Vagina (tissue), 2 donors: ENCODE measurements around the gene PBXIP1. TPM values are rescaled to one million over a fixed set of nuclear protein-coding genes. Genes with fewer than 3 reads are reported as not detected.

ENCODE experiments used
- DNase-seq, 2 donors: peaks; one replicate each; pipeline ENCODE4 v3.0.0-alpha.2; 2017; ENCODE audit errors: extremely low spot score in 2 of 2
- H3K27ac ChIP-seq: fragments of 200-600 bp; sonication (generic); one replicate; pipeline ENCODE4 v1.5.1; 2019
- H3K27me3 ChIP-seq: fragments of 200-600 bp; sonication (generic); one replicate; pipeline ENCODE4 v1.5.1; 2019
- H3K36me3 ChIP-seq, 2 donors: fragments of 200-600 bp; sonication (generic); one replicate each; pipeline ENCODE4 v1.5.1; 2017 to 2019
- H3K4me1 ChIP-seq: fragments of 200-600 bp; sonication (generic); one replicate; pipeline ENCODE4 v1.5.1; 2019
- H3K4me3 ChIP-seq, 2 donors: fragments of 200-600 bp; sonication (generic); 1 replicate in 1 of 2; 2 replicates in 1 of 2; pipeline ENCODE4 v1.5.1; 2016 to 2019
- H3K9me3 ChIP-seq: fragments of 200-600 bp; sonication (generic); one replicate; pipeline ENCODE4 v1.5.1; 2019
- POLR2A ChIP-seq, 2 donors: fragments of 450-650 bp; IDR thresholded peaks; one replicate each; pipeline ENCODE4 v1.6.1; 2017; ENCODE audit warnings: antibody characterized with exemption in 2 of 2, mild to moderate bottlenecking in 2 of 2, moderate library complexity in 2 of 2
- POLR2AphosphoS5 ChIP-seq, 2 donors: sonication (generic); formaldehyde crosslinking; IDR thresholded peaks; one replicate each; pipeline ENCODE4 v1.9.0; 2017; ENCODE audit warnings: antibody characterized with exemption in 2 of 2, mild to moderate bottlenecking in 2 of 2, low read depth in 1 of 2; ENCODE audit not compliant: insufficient read depth in 1 of 2
- intact Hi-C: fragments of 100-400 bp; cut with DNase I; formaldehyde crosslinking; loops from one replicate; pipeline ENCODE4 v1.15.1; 2023
- total RNA-seq: library from RNA; depleted of rRNA; stranded (reverse); fragments of >200 nt; gene quantifications from one replicate; pipeline ENCODE4 v1.2.3, GENCODE V29; 2016
- TF ChIP-seq, protein P1 (sequence below), 3 experiments: fragments of 450-650 bp in 2 of 3; fragments of 200-600 bp in 1 of 3; sonication (generic) in 1 of 3; IDR thresholded peaks; one replicate each; pipeline ENCODE4 v1.5.1; 2017 to 2019; ENCODE audit warnings: antibody characterized with exemption in 3 of 3, mild to moderate bottlenecking in 2 of 3, moderate library complexity in 2 of 3

Gene PBXIP1
- total RNA-seq, 1 donor from 2014 or later = 56.5 TPM

DNA sequence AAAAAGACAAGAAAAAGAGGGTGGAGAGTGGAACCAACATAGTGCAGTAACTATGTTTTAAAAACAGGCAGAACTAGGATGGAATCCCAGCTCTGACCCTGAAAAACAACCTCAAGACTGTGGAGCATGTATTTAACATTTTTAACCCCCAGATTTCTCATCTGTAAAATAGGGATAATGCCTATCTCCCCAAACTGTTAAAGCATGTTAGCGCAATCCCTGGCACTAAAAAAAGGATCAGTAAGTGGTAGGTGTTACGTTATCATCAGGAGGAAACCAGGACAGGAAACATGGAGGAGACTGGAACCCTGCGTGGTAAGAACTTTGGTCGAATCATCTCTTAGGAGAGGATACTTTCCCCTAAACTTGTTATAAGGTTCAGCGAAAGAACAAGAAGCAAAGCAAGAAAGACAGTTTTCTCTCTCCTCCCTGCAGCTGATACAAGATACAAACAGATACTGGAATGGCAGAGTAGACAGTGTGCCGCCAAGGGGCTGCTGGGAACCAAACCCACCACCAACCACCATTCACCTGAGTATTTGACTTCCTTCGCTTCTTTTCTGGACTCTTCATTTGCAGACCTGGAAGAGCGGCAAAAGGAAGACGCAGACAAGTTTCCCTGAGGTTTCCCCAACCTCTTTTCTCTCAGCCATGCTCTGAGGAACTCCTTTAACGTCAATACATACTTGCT is 4.7 kb upstream of the PBXIP1 start:
- Histone ChIP-seq H3K4me3 (peak overlapping the region; percentile 73 to 91), H3K27me3 (no peaks in the 10 kb centered on the region), H3K27ac (peak overlapping the region; percentile 97), H3K9me3 (no peaks in the 10 kb centered on the region), H3K36me3 (peaks cover 0 to 30% of the 10 kb centered on the region in 2 donors), H3K4me1 (peaks cover 49% of the 10 kb centered on the region)
- DNase-seq = no peak
- TF ChIP-seq, protein P1, sequence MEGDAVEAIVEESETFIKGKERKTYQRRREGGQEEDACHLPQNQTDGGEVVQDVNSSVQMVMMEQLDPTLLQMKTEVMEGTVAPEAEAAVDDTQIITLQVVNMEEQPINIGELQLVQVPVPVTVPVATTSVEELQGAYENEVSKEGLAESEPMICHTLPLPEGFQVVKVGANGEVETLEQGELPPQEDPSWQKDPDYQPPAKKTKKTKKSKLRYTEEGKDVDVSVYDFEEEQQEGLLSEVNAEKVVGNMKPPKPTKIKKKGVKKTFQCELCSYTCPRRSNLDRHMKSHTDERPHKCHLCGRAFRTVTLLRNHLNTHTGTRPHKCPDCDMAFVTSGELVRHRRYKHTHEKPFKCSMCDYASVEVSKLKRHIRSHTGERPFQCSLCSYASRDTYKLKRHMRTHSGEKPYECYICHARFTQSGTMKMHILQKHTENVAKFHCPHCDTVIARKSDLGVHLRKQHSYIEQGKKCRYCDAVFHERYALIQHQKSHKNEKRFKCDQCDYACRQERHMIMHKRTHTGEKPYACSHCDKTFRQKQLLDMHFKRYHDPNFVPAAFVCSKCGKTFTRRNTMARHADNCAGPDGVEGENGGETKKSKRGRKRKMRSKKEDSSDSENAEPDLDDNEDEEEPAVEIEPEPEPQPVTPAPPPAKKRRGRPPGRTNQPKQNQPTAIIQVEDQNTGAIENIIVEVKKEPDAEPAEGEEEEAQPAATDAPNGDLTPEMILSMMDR (IDR thresholded peaks at IDR 0.05) = no peak
- no peak for TF ChIP-seq POLR2A (IDR thresholded peaks at IDR 0.05)
- TF ChIP-seq POLR2AphosphoS5 (IDR thresholded peaks at IDR 0.05; ENCODE audit: insufficient read depth in 1 of 2, low read depth in 1 of 2) = no peak
- intact Hi-C loops = loop anchor here (5.0 to 10.0 kb wide), 2 partner anchors 57 to 104 kb away; partner anchors contain the start of gene EFNA4

DNA sequence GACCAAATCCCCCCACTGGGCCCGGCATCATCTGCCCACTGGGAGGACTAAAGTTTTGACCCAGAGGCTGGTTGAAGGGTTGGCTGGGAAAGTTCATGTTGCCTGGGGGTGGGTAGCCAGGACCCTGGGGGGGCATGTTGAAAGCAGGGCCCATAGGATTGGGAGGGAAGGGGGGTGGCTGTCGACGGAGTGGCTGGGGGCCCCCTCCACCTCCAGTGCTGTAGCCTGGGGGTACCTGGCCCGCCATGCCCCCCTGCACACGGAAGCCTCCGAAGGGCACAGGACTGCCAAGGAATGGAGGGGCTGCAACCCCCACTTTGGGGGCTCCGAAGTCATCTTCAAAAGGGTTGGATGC is 3.5 kb upstream of the PBXIP1 start:
- intact Hi-C loops = no loop called here
- Histone ChIP-seq H3K4me1 (peaks cover 61% of the 10 kb centered on the region), H3K9me3 (no peaks in the 10 kb centered on the region), H3K4me3 (no peak overlapping the region), H3K27ac (no peak overlapping the region), H3K36me3 (peaks cover 0 to 20% of the 10 kb centered on the region in 2 donors), H3K27me3 (no peaks in the 10 kb centered on the region)
- DNase-seq = no peak
- TF ChIP-seq POLR2A (IDR thresholded peaks at IDR 0.05) (no peak), POLR2AphosphoS5 (IDR thresholded peaks at IDR 0.05; ENCODE audit: insufficient read depth in 1 of 2, low read depth in 1 of 2) (no peak)
- TF ChIP-seq, protein P1 (IDR thresholded peaks at IDR 0.05) = no peak

DNA sequence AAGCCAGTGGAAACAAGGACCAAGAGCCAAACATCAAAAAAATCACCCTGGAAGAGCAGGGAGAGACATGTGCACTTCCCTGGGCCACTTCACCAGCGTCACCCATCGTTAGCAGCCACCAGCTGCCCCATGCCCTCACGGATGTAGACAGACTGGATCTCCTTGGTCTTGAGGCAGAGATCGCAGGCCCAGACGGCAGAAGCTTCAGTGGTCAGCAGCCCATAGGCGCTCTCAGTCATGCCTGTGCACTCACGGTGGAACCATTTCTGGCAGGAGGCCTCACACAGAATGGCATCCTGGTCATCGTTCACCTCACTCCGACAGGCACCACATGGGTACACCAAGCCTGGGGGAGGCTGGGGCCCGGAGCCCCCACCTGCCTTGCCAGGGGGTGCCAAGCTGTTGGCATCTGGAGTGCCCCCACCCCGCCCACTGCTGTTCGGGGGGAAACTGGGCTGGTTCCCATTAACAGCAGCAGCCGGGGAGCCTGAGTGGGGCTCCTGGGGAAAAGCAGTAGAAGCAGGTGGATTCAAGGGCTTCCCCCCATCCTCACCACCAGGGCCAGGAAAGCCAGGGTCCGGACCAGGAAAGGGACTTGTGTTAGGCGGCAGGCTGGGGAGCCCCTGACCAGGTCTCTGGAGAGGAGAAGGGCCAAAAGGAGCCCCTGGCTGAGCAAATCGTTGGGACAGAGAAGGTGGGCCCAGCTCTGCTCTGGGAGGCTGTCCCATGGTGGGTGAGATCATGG is 3.0 kb upstream of the PBXIP1 start:
- Histone ChIP-seq H3K27ac (no peak overlapping the region), H3K9me3 (no peaks in the 10 kb centered on the region), H3K4me3 (no peak overlapping the region), H3K36me3 (peaks cover 0 to 15% of the 10 kb centered on the region in 2 donors), H3K4me1 (peaks cover 67% of the 10 kb centered on the region), H3K27me3 (no peaks in the 10 kb centered on the region)
- intact Hi-C loops = no loop called here
- TF ChIP-seq, protein P1 (IDR thresholded peaks at IDR 0.05) = no peak
- no peak for TF ChIP-seq POLR2A (IDR thresholded peaks at IDR 0.05)
- no peak for TF ChIP-seq POLR2AphosphoS5 (IDR thresholded peaks at IDR 0.05; ENCODE audit: insufficient read depth in 1 of 2, low read depth in 1 of 2)
- no peak for DNase-seq

DNA sequence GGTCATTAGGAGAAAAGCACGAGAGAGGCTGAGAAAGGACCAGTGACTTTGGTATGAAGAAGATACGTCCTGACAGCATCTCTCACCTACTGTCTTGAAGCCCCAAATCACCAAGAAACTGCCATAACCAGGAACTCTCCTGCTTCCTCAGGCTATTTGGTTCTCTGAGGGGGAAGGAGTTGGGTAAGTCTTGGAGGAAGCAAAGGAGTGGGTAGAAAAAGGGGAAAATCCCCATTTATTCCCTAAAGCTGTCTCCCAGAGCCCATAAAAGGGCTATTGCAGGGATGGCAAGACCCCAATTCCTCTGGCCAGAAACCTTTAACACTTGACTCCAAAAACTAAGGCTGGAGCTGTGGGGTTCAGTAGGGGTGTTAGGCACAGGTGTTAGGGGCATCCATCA is 2.1 kb upstream of the PBXIP1 start:
- H3K9me3 ChIP-seq = no peaks in the 10 kb centered on the region
- peaks cover 0 to 8% of the 10 kb centered on the region in 2 donors for H3K36me3 ChIP-seq
- H3K4me1 ChIP-seq = peaks cover 72% of the 10 kb centered on the region
- no peak overlapping the region for H3K27ac ChIP-seq
- no peaks in the 10 kb centered on the region for H3K27me3 ChIP-seq
- DNase-seq = no peak
- TF ChIP-seq POLR2AphosphoS5 (IDR thresholded peaks at IDR 0.05; ENCODE audit: insufficient read depth in 1 of 2, low read depth in 1 of 2) (no peak), POLR2A (IDR thresholded peaks at IDR 0.05) (no peak)
- TF ChIP-seq, protein P1 (IDR thresholded peaks at IDR 0.05) = no peak
- intact Hi-C loops = no loop called here
- H3K4me3 ChIP-seq = no peak overlapping the region
